Measurements from ENCODE around the gene JUN.
"Not testable (repeated sequence)": the region's sequence is repeated elsewhere in the genome, so short reads cannot be mapped to it uniquely, and the experiment has no call there.

JUN gene

DNA sequence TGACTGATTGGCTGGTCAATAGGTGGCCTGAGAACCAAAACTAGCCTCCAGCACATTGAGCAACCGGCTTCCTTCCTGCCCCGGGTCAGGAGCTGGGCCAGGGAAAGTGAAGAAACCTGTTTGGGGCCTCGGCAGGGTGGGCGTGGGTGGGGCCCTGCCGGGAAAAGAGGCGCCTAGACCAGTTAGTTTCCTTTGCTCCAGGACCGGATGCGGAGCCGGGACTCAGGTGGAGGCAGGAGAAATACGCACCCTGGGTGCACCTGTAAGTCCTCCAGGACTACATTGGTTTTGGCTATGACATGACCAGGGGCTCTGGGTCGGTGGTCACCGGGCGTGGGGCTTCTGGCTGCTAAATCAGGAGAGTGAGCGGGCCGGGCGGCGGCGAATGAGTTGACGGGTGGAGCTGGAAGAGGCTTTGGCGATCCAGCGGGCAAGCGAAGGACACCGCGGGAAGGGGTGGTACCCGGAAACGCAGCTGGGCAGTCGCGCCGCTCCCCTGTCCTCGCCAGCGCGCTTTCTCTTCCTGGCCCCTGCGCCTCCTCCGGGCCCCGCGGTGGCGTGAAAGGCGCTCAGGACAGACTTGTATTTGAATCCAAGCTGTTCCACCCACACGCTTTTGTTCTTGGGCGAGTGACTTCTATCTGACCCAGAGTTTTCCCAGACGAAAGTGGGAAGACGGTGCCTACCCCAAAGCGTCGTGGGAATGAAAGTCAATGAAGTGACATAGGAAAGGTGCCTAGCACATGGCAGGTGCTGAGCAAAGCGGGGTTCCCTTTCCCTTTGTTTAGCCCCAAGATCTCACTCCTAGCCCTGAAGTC lies 30.6 kb upstream of the JUN start:
- H3K27ac Mint-ChIP-seq = no peak overlapping the region
- H3K9me3 Mint-ChIP-seq (ENCODE audit: low read depth) = no peaks in the 10 kb centered on the region
- peaks cover 37% of the 10 kb centered on the region for H3K4me1 Mint-ChIP-seq (ENCODE audit: low read depth)
- peak overlapping the region; percentile 57 for H3K4me3 Mint-ChIP-seq
- H3K36me3 Mint-ChIP-seq = no peaks in the 10 kb centered on the region
- no peaks in the 10 kb centered on the region for H3K27me3 Mint-ChIP-seq

DNA sequence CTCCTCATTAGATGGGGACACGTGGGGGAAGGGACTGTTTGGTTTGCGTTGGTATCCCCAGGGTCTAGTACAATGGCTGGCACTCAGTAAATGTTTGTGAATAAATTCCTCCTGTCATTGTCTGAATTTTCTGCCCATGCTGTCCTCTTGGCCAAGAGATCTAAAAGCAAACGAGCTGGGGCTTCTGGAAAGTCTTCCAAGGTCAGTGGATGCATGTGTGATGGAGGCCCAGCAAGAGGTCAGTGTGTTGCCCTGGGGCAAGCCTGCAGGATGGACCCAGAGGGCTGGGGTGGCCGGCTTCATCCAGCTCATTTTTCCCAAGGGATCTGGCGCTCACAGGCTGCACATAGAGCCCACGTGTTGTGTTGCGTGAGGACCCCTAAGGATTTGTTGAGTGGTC lies 30.0 kb upstream of the JUN start:
- no peak overlapping the region for H3K27ac Mint-ChIP-seq
- no peaks in the 10 kb centered on the region for H3K36me3 Mint-ChIP-seq
- H3K9me3 Mint-ChIP-seq (ENCODE audit: low read depth) = no peaks in the 10 kb centered on the region
- no peak overlapping the region for H3K4me3 Mint-ChIP-seq
- H3K27me3 Mint-ChIP-seq = no peaks in the 10 kb centered on the region
- peaks cover 41% of the 10 kb centered on the region for H3K4me1 Mint-ChIP-seq (ENCODE audit: low read depth)

DNA sequence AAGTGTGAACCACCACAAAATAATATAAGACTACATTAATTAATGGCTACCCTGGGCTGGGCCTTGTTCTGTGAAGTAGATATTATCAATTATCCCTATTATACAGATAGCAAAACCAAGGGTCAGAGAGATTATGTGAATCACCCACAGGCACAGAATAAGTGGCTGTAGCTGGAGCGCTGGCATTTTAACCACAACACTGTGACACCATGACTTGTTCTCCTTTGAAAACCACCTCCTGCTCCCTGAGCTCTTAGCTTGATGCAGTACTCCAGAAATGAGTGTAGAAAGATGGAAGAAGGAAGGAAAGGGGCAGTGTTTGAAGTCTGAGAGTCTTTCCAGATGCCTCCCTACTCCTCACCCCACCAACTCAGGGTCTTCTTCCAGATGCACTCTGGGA lies 29.5 kb upstream of the JUN start:
- Mint-ChIP-seq H3K4me1 (ENCODE audit: low read depth) (peaks cover 41% of the 10 kb centered on the region), H3K27me3 (no peaks in the 10 kb centered on the region), H3K4me3 (no peak overlapping the region), H3K9me3 (ENCODE audit: low read depth) (no peaks in the 10 kb centered on the region), H3K27ac (peak overlapping the region; percentile 6), H3K36me3 (no peaks in the 10 kb centered on the region)

DNA sequence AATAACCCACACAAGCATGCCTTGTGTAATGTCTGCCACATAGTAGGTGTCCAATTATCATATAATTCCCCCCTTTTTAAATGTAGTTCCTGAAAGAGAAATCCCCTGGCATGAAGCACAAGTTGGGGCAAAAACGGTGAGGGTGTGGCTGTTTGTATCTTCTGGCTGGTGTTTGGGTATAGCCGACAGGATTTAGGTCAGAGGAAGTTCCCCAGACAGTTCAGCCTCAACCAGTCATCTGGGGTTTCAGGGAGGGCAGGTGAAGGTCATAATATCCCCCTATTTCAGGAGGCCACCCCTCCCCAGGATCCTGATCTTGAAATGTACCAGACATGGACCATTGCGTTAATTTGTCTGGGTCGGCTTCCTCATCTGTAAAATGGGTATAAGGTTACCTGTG lies 29.1 kb upstream of the JUN start:
- H3K27me3 Mint-ChIP-seq = no peaks in the 10 kb centered on the region
- no peaks in the 10 kb centered on the region for H3K9me3 Mint-ChIP-seq (ENCODE audit: low read depth)
- H3K4me3 Mint-ChIP-seq = no peak overlapping the region

DNA sequence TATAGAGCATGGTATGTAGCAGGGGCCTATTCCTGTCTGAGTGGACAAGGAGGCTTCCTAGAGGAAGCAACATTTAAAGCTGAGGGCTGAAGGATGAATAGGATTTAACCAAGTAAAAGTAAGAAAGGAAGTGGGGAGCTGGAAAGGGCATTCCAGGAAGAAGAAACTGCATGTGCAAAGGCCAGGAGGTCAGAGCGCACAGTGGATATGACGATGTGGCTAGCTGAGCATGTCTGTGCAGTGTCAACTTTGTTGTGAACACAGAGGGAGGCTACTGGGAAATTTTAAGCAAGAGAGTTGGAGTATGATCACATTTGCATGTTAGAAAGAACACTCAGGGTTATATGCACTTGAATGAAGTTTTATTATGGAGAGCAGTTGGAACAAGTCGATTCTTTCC lies 28.6 kb upstream of the JUN start:
- H3K4me1 Mint-ChIP-seq (ENCODE audit: low read depth) = peaks cover 41% of the 10 kb centered on the region
- H3K27me3 Mint-ChIP-seq = no peaks in the 10 kb centered on the region
- H3K36me3 Mint-ChIP-seq = no peaks in the 10 kb centered on the region
- H3K9me3 Mint-ChIP-seq (ENCODE audit: low read depth) = no peaks in the 10 kb centered on the region
- peak overlapping the region; percentile 31 for H3K4me3 Mint-ChIP-seq
- H3K27ac Mint-ChIP-seq = peak overlapping the region; percentile 12

More for the DNA sequence above, 29.1 kb upstream of the JUN start:
- Mint-ChIP-seq H3K36me3 (no peaks in the 10 kb centered on the region), H3K4me1 (ENCODE audit: low read depth) (peaks cover 41% of the 10 kb centered on the region), H3K27ac (peak overlapping the region; percentile 12)

DNA sequence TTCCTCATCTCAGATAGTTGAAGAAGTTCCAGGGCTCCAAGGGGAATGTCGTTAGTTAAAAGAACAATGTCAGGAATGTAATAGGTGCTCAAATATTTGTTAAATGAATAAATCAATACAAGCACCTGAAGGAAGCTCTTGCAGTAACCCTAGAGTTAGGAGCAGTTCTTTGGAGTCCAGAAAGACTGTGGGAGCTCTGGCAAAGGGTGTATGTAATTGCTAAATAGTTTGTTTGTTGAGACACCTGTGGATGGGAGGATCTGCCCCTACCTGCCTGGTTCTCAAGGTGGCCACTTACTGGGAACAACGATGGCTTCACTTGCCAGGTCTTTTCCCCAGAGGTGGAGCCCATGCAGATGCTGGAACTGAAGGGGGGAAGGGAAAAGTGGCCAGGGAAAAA lies 27.5 kb upstream of the JUN start:
- Mint-ChIP-seq H3K27me3 (no peaks in the 10 kb centered on the region), H3K9me3 (ENCODE audit: low read depth) (no peaks in the 10 kb centered on the region), H3K4me3 (no peak overlapping the region), H3K36me3 (no peaks in the 10 kb centered on the region), H3K4me1 (ENCODE audit: low read depth) (peaks cover 36% of the 10 kb centered on the region), H3K27ac (no peak overlapping the region)

DNA sequence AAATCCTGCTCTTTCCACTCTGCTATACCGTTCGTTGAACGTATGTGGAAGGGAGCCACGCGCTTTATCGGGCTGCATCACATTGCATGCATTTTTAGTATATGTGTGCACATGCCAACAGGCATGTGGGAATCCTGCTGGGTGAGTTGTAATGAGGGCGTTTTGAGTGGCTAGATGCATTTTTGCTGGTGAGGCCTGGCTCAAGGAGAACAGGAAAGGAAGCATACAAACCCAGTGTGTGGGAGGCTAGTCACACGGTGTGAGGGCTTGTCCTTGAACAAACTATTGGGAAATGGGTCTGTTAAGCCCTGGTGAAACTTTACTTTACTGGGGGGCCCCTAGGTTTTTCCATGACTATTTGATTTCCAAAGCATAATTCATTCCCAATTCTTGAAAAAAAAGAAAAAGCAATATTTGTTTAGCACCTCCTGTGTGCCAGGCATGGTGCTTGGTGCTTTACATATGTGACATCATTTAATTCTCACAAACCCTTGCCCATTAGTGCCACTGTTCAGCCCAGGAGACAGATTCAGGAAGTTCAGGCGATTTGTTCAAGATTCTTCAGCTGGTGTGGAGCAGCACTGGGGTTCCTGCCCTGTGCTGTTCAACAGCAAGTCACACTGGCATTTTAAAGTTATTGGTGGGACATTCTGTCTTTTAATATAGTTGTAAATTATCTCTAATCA lies 25.6 kb upstream of the JUN start:
- H3K27me3 Mint-ChIP-seq = no peaks in the 10 kb centered on the region
- H3K9me3 Mint-ChIP-seq (ENCODE audit: low read depth) = no peaks in the 10 kb centered on the region
- no peak overlapping the region for H3K27ac Mint-ChIP-seq
- H3K4me1 Mint-ChIP-seq (ENCODE audit: low read depth) = peaks cover 23% of the 10 kb centered on the region
- peaks cover 8% of the 10 kb centered on the region for H3K36me3 Mint-ChIP-seq
- no peak overlapping the region for H3K4me3 Mint-ChIP-seq

DNA sequence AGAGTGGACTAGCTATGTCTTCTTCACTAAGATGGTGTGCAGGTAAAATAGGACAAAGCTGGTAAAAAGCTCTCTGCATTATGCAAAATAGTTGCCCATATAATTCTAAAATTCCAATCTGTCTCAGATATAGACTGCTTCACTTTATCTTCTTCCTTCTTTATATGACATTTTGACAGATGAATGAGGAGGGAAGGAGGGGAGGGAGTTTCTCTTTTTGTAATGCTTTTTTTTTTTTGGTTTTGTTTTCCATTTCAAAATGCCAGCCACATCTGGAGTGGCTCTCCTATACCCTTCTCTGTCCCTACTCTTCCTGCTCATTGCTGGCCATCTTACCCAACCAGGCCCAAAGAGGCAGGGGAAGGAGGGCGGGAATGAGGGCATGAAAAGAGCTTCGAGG lies 24.2 kb upstream of the JUN start:
- no peaks in the 10 kb centered on the region for H3K27me3 Mint-ChIP-seq
- H3K9me3 Mint-ChIP-seq (ENCODE audit: low read depth) = no peaks in the 10 kb centered on the region
- H3K4me1 Mint-ChIP-seq (ENCODE audit: low read depth) = peaks cover 13% of the 10 kb centered on the region
- H3K4me3 Mint-ChIP-seq = no peak overlapping the region
- H3K27ac Mint-ChIP-seq = no peak overlapping the region
- peaks cover 8% of the 10 kb centered on the region for H3K36me3 Mint-ChIP-seq

DNA sequence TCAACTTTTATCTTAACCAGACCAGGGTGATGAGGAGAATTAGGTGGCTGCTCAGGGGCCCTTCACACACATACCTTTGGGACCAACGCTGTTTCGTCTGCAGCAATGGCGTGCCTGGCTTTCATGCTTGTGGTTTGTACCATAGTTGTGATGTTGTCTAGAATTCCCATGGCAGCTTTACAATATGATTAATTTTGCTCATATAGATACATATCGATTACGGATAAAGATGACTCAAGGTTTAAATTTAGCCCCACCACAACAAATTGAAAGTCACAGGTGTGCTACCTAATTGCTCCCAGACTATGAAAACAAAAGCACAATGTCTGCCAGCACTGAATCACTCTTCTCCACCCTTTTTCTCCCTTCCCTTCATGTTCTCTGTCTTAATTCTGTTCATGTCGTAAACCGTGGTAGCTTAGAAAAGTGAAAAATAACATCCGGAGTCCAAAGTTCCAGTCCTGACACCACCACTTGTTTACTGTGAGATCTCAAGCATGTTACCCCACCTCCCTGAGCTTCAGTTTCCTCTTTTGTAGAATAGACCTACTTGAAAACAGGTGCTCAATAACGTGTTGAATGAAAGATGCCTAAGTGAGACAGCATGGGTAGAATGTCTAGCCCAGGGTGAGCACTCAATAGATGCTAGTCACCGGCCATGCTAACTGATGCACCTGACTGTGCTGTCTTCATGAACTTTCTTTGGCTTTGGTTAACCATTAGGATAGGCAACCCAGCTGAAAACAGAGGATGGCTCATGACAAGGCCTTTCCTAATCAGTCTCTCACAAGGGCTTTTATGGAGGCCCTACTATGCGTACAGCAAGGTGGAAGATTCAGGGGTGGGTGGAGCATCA lies 22.1 kb upstream of the JUN start:
- no peaks in the 10 kb centered on the region for H3K9me3 Mint-ChIP-seq (ENCODE audit: low read depth)
- H3K36me3 Mint-ChIP-seq = peaks cover 14% of the 10 kb centered on the region
- H3K27me3 Mint-ChIP-seq = no peaks in the 10 kb centered on the region
- H3K4me1 Mint-ChIP-seq (ENCODE audit: low read depth) = peaks cover 4% of the 10 kb centered on the region
- no peak overlapping the region for H3K27ac Mint-ChIP-seq
- no peak overlapping the region for H3K4me3 Mint-ChIP-seq

DNA sequence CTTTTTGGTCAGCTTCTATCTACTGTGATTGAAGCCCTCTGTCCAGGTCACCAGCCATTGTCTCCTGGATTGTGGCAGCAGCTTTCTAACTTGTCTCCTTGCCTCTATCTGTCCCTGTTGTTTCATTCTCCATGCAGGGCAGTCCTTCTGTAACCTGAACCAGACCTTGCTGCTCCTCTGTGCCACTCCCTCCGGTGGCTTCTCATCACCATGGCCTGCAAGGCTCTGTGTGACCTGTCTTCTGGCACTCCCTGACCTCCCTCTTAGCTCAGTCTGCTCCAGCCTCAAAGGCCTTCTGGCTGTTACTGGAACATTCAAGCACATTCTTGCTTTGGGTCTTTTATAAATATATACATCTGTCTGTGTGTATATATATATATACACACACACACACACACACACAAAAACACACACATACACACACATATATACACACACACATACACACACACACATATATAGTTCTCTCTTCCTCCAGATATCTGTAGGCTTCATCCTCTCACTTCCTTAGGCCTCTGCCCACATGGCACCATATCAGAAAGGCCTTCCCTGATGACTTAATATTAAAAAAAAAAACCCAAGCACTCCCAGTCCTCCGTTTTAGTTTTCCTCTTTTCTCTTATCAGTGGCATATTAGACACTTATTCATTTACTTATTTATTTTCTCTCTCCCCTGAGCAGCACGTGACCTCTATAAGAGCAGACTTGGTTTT lies 21.2 kb upstream of the JUN start:
- Mint-ChIP-seq H3K4me3 (no peak overlapping the region), H3K36me3 (peaks cover 16% of the 10 kb centered on the region), H3K27me3 (no peaks in the 10 kb centered on the region), H3K27ac (peak overlapping the region; percentile 36), H3K4me1 (ENCODE audit: low read depth) (peaks cover 4% of the 10 kb centered on the region), H3K9me3 (ENCODE audit: low read depth) (no peaks in the 10 kb centered on the region)

DNA sequence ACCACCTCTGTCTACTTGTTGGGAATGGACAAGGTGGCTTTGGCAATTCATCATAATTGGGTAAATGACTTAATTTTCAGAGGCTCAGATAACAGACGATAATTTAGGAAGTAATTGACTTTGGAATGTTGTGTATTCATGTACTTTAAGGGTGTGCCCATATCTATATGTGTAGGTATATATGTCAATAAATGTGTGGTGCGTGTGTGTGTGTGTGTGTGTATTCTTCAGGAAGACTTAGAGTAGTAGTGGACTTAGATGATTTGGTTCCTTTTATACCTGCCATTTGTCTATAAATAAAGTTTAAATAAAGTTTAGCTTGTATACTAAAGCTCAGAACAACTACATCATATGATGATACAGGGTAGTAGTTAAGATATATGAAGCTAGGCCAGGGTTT lies 20.0 kb upstream of the JUN start:
- Mint-ChIP-seq H3K4me1 (ENCODE audit: low read depth) (no peaks in the 10 kb centered on the region), H3K27ac (no peak overlapping the region), H3K4me3 (no peak overlapping the region), H3K9me3 (ENCODE audit: low read depth) (no peaks in the 10 kb centered on the region), H3K27me3 (no peaks in the 10 kb centered on the region), H3K36me3 (peaks cover 17% of the 10 kb centered on the region)

DNA sequence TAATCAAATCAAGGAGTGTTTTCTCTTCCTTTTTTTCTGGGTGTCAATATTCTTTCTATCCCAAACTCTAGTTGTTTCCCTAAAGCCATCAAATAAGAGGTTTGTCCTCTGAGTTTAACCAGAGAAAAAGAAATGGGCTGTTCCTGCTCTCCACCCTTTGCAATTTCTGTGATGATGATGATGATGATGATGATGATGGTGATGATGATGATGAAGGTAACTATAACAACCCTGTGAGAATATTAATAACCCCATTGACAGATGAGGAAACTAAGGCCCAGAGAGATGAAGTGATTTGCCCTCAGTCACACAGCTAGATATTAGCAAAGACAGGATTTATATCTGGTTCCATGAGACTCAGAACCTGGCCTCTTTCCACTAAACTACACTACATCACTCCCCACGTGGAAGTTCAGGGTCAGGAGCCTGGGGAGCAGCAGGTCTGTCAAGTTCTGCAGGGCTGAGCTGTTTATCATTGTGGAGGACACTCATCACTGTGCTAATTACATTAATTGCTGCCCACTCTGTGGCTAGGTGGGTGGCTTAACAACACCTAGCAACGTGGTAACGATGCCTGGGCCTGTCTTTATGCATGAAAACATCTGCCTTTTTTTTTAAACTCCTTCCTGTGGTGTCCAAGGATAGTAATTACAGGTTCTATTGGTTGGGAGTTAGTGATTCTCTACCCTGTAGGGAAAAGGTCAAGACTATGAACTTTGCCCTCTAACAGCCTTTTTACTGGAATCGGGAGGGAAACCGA lies 19.0 kb upstream of the JUN start:
- H3K36me3 Mint-ChIP-seq = peaks cover 17% of the 10 kb centered on the region
- H3K4me1 Mint-ChIP-seq (ENCODE audit: low read depth) = no peaks in the 10 kb centered on the region
- H3K4me3 Mint-ChIP-seq = no peak overlapping the region
- H3K27me3 Mint-ChIP-seq = no peaks in the 10 kb centered on the region
- no peak overlapping the region for H3K27ac Mint-ChIP-seq
- no peaks in the 10 kb centered on the region for H3K9me3 Mint-ChIP-seq (ENCODE audit: low read depth)

DNA sequence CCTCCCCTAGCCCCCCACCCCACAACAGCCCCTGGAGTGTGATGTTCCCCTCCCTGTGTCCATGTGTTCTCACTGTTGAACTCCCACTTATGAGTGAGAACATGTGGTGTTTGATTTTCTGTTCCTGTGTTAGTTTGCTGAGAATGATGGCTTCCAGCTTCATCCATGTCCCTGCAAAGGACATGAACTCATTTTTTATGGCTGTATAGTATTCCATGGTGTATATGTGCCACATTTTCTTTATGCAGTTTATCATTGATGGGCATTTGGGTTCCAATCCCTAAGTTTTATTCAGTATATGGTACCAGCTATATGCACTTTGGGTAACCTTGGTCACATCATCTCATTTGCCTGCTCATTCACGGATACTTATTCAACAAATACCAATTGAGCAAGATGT lies 17.4 kb upstream of the JUN start:
- H3K9me3 Mint-ChIP-seq (ENCODE audit: low read depth); H3K4me1 Mint-ChIP-seq (ENCODE audit: low read depth); H3K4me3 Mint-ChIP-seq; H3K27ac Mint-ChIP-seq; H3K27me3 Mint-ChIP-seq: not testable (repeated sequence)
- peaks cover 17% of the 10 kb centered on the region for H3K36me3 Mint-ChIP-seq

DNA sequence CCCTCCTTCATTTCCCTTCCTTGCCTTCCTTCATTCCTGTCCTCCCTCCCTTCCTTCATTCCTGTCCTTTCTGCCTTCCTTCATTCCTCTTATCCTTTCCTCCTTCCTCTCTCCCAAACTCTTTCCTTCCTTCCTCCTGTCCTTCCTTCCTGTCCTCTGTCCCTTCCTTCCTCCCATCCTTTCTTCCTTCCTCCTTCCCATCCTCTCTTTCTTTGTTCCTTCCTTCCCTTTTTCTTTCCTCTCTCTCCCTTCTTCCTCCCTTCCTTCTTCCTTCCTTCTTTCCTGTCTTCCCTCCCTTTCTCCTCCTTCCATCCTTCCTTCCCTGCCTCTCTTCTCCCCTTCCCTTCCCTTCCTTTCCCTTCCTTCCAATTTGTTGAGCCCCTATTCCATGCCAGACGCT lies 15.8 kb upstream of the JUN start:
- Mint-ChIP-seq H3K4me3 (no peak overlapping the region), H3K27ac (no peak overlapping the region), H3K36me3 (peaks cover 9% of the 10 kb centered on the region), H3K27me3 (no peaks in the 10 kb centered on the region), H3K9me3 (ENCODE audit: low read depth) (no peaks in the 10 kb centered on the region), H3K4me1 (ENCODE audit: low read depth) (peaks cover 10% of the 10 kb centered on the region)

Data from activated naive CD8-positive, alpha-beta T cell (primary cell).